Body of pancreas (tissue), 4 donors: ENCODE results near the gene MED20. TPM values are rescaled to one million over a fixed set of nuclear protein-coding genes. Genes with fewer than 3 reads are reported as not detected.
"Not testable (repeated sequence)": the region's sequence is repeated elsewhere in the genome, so short reads cannot be mapped to it uniquely, and the experiment has no call there.

ENCODE experiments used
- ATAC-seq: fragments of 150-250 bp; one replicate; pipeline ENCODE4 v1.9.1; 2016
- DNase-seq, 4 donors: peaks; one replicate each; pipeline ENCODE4 v3.0.0-alpha.2; 2019
- H3K27ac ChIP-seq, 4 donors: fragments of 200-600 bp; sonication (generic); 1 replicate in 3 of 4; 2 replicates in 1 of 4; pipeline versions ENCODE4 v1.5.1 to v1.6.1; 2016 to 2019; ENCODE audit warnings: mild to moderate bottlenecking in 1 of 4, mixed read lengths in 1 of 4, moderate library complexity in 1 of 4
- H3K27me3 ChIP-seq, 2 donors: fragments of 200-600 bp; sonication (generic); one replicate each; pipeline ENCODE4 v1.6.0; 2016; ENCODE audit warnings: mild to moderate bottlenecking in 1 of 2
- H3K36me3 ChIP-seq, 2 donors: fragments of 200-600 bp; sonication (generic); replicated peaks in 1 of 2; 2 replicates each; pipeline ENCODE4 v1.5.1; 2016; ENCODE audit warnings: low read depth in 2 of 2; ENCODE audit not compliant: insufficient read depth in 1 of 2
- H3K4me1 ChIP-seq: fragments of 200-600 bp; sonication (generic); one replicate; pipeline ENCODE4 v1.6.0; 2016
- H3K4me3 ChIP-seq, 2 donors: fragments of 200-600 bp; sonication (generic); 1 replicate in 1 of 2; 2 replicates in 1 of 2; pipeline ENCODE4 v1.5.1; 2016 to 2019
- H3K9me3 ChIP-seq, 3 donors: fragments of 200-600 bp; sonication (generic); 1 replicate in 2 of 3; 2 replicates in 1 of 3; pipeline ENCODE4 v1.5.1; 2016
- CTCF ChIP-seq, 7 experiments: fragments of 450-650 bp in 4 of 7; fragments of 200-600 bp in 3 of 7; sonication (generic) in 3 of 7; IDR thresholded peaks; one replicate each; pipeline ENCODE4 v1.5.1; 2016 to 2019; ENCODE audit warnings: antibody characterized with exemption in 7 of 7
- POLR2A ChIP-seq, 3 donors: fragments of 450-650 bp; IDR thresholded peaks; one replicate each; pipeline ENCODE4 v1.6.1; 2016; ENCODE audit warnings: antibody characterized with exemption in 3 of 3, mild to moderate bottlenecking in 2 of 3
- WGBS, 2 donors: methylation state at CpG; one replicate each; pipeline ENCODE4 v1.1.5; 2017; 5-methylcytosine and 5-hydroxymethylcytosine counted together
- intact Hi-C: fragments of 100-400 bp; cut with DNase I; formaldehyde crosslinking; loops from one replicate; pipeline ENCODE4 v1.15.1; 2023
- total RNA-seq, 2 donors: library from RNA; depleted of rRNA; stranded (reverse); fragments of >200 nt; gene quantifications; one replicate each; pipeline ENCODE4 v1.1.0, GENCODE V29; 2016

MED20 gene
- total RNA-seq, 2 donors from 2014 or later, result 9.9 to 17.8 TPM

- H3K27ac ChIP-seq, result no peak overlapping the region
- TF ChIP-seq CTCF (IDR thresholded peaks at IDR 0.05), result no peak
- no peak for TF ChIP-seq POLR2A (IDR thresholded peaks at IDR 0.05)
- no peaks in the 10 kb centered on the region for H3K4me1 ChIP-seq
- 79 to 80% methylated on average over 10 of the region's 10 CpGs for WGBS, 2 donors
- ATAC-seq (no peak), DNase-seq (no peak)
- H3K27me3 ChIP-seq, result no peaks in the 10 kb centered on the region
- no peak overlapping the region for H3K4me3 ChIP-seq
- no peaks in the 10 kb centered on the region for H3K9me3 ChIP-seq
- intact Hi-C loops, result no loop called here
- no peaks in the 10 kb centered on the region for H3K36me3 ChIP-seq
Measured at GRCh38 chr6:41947581-41948220, 26.8 kb upstream of the MED20 start.

GRCh38 chr6:41943456-41943855 is 22.5 kb upstream of the MED20 start:
- no peaks in the 10 kb centered on the region for H3K36me3 ChIP-seq
- H3K4me1 ChIP-seq, result peaks cover 30% of the 10 kb centered on the region
- no peaks in the 10 kb centered on the region for H3K9me3 ChIP-seq
- TF ChIP-seq CTCF (IDR thresholded peaks at IDR 0.05) (no peak), POLR2A (IDR thresholded peaks at IDR 0.05) (no peak)
- no peak overlapping the region for H3K4me3 ChIP-seq
- DNase-seq, result no peak
- intact Hi-C loops, result no loop called here
- no peak for ATAC-seq
- H3K27me3 ChIP-seq, result no peaks in the 10 kb centered on the region
- no peak overlapping the region for H3K27ac ChIP-seq

DNA sequence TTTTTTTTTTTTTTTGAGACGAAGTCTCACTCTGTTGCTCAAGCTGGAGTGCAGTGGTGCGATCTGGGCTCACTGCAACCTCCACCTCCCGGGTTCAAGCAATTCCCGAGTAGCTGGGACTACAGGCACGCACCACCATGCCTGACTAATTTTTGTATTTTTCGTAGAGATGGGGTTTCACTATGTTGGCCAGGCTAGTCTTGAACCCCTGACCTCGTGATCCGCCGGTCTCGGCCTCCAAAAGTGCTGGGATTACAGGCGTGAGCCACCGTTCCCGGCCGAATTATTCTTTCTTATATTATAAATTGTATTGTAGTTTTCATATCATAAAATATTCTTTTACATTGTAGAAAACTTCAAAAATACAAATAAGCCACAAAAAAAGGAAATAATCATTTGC is 21.9 kb upstream of the MED20 start:
- H3K27ac ChIP-seq, intact Hi-C loops, ATAC-seq, H3K4me3 ChIP-seq, H3K36me3 ChIP-seq, DNase-seq, H3K9me3 ChIP-seq, H3K27me3 ChIP-seq: not testable (repeated sequence)
- H3K4me1 ChIP-seq, result peaks cover 31% of the 10 kb centered on the region
- WGBS, 2 donors, result 89 to 91% methylated on average over 14 of the region's 14 CpGs

GRCh38 chr6:41942067-41942851 is 21.3 kb upstream of the MED20 start:
- intact Hi-C loops, result no loop called here
- Histone ChIP-seq H3K27ac (peak overlapping the region; percentile 18 to 79 (median 43)), H3K36me3 (no peaks in the 10 kb centered on the region), H3K4me1 (peaks cover 31% of the 10 kb centered on the region), H3K9me3 (no peaks in the 10 kb centered on the region), H3K27me3 (no peaks in the 10 kb centered on the region), H3K4me3 (peak overlapping the region in 1 of 2 donors; percentile 1)
- DNase-seq (no peak), ATAC-seq (no peak)
- TF ChIP-seq POLR2A (IDR thresholded peaks at IDR 0.05) (no peak), CTCF (IDR thresholded peaks at IDR 0.05) (no peak)
- 32 to 40% methylated on average over 20 of the region's 20 CpGs for WGBS, 2 donors

DNA sequence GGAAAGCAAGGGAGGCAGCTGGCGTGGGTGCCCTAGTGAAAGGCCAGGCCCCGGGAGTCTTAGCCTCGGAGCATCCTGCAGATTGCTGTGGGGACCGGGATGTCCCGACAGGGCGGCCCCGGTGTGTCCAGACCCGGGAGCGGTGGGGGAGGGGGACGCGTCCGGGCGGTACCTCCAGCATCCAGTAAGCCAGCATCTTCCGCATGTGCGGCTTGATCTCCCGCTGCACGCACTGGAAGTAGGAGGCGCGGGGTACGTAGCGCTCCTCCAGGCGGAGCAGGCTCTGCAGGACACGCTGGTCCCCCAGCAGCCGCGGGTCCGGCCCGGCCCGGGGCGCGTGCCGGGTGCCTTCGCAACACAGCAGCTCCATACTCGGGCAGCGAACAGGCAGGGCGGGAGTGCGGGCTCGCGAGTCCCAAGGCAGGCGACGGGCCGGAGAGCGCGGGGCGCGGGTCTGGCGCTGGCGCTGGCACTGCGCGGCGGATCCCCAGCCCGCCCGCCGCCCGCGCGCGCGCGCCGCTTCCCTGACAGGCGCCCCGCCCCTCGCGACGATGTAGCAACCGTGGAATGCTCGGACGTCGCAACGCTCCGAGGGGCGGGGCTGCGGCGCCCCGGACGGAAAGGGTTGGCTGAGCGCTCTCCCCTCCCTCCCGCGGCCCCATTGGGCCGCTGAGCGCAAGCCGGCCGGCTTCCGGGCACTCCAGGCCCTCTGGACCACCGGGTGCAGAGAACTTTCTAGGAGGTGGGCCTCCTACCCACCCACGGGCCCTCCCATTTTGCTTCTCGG is 20.5 kb upstream of the MED20 start, which contains the start of gene CCND3:
CCND3 (minus strand) TSS at position 529 of the 787 bp plus-strand sequence; CDS start at position 370, 159 bp downstream.
- 0 to 1% methylated on average over 2 to 76 of the region's 87 CpGs for WGBS, 2 donors
- intact Hi-C loops, result no loop called here
- DNase-seq (peak; percentile 87 to 95 (median 92)), ATAC-seq (peak; percentile 95)
- H3K4me3 ChIP-seq, result peak within 1 kb of the TSS; percentile 11 to 68
- no peaks in the 10 kb centered on the region for H3K36me3 ChIP-seq
- H3K4me1 ChIP-seq, result peaks cover 34% of the 10 kb centered on the region
- H3K27me3 ChIP-seq, result no peaks in the 10 kb centered on the region
- no peaks in the 10 kb centered on the region for H3K9me3 ChIP-seq
- TF ChIP-seq POLR2A (IDR thresholded peaks at IDR 0.05) (peak in 1 of 3 donors; percentile 51), CTCF (IDR thresholded peaks at IDR 0.05) (no peak)
- H3K27ac ChIP-seq, result peak within 1 kb of the TSS; percentile 45 to 79 (median 61)
